ENCODE data around the gene RNF180. TPM values are rescaled to one million over a fixed set of nuclear protein-coding genes. Genes with fewer than 3 reads are reported as not detected.

Gene RNF180
- total and polyA plus RNA-seq, 2 donors (not counting 3 experiments of a cell fraction or from before 2014, with no cell fraction given) = 0.62 to 5.6 TPM

- no peak for TF ChIP-seq POLR2A (IDR thresholded peaks at IDR 0.05; ENCODE audit: low read depth, low read length)
- dilution Hi-C loops (cut with MboI; ENCODE audit: extremely low pct_ligation_motif_present, low sequenced_read_pairs) (no loop called here), intact Hi-C loops (cut with micrococcal nuclease) (loop anchor here (10.0 kb wide), 1 partner anchor 915 kb away; no protein-coding TSS in a partner anchor)
- Histone ChIP-seq H3K36me3 (ENCODE audit: control insufficient read depth in 2 of 2, extremely low read depth in 1 of 2, insufficient read depth in 2 of 2, low read length in 2 of 2) (no peaks in the 10 kb centered on the region), H3K79me2 (ENCODE audit: control insufficient read depth, insufficient read depth, low read length) (no peaks in the 10 kb centered on the region), H3K9ac (replicated peaks; ENCODE audit: extremely low read depth, insufficient read depth, low read length) (no peak overlapping the region), H3K4me2 (ENCODE audit: insufficient read depth, low read length) (no peak overlapping the region), H3K27me3 (ENCODE audit: control insufficient read depth in 2 of 2, insufficient read depth in 2 of 2, low read length in 2 of 2) (no peaks in the 10 kb centered on the region), H4K20me1 (replicated peaks; ENCODE audit: control insufficient read depth, extremely low read depth, insufficient read depth, low read length) (no peaks in the 10 kb centered on the region), H3K27ac (ENCODE audit: insufficient read depth, low read depth, low read length) (no peak overlapping the region), H3K9me1 (replicated peaks; ENCODE audit: control insufficient read depth, extremely low read depth, insufficient read depth, low read length) (no peaks in the 10 kb centered on the region), H3K4me3 (replicated peaks in 1 of 3; ENCODE audit: insufficient read depth in 1 of 3, low read depth in 1 of 3, low read length in 3 of 3) (no peak overlapping the region), H3K9me3 (replicated peaks; ENCODE audit: control insufficient read depth, insufficient read depth, low read length) (no peaks in the 10 kb centered on the region), H2AFZ (ENCODE audit: low read depth, low read length) (no peak overlapping the region), H3K4me1 (ENCODE audit: control insufficient read depth, extremely low read depth, insufficient read depth, low read length) (no peaks in the 10 kb centered on the region)
- ChIA-PET POLR2A (no interaction called here), CTCF (no interaction called here)
- FAIRE-seq = no peak
- DNase-seq (ENCODE audit: low read depth, low spot score) = no peak
- no TSS peak for BruUV-seq (replicated peaks)
Observed at GRCh38 chr5:64339769-64340168, 174.1 kb downstream of the RNF180 start.

GRCh38 chr5:64340293-64340692, 174.7 kb downstream of the RNF180 start:
- no peak overlapping the region for H3K4me2 ChIP-seq (ENCODE audit: insufficient read depth, low read length)
- no peak for TF ChIP-seq MAX (IDR thresholded peaks at IDR 0.05; ENCODE audit: insufficient read depth, insufficient read length)
- no peak for TF ChIP-seq EZH2 (IDR thresholded peaks at IDR 0.05; ENCODE audit: borderline replicate concordance, low read depth, low read length, severe bottlenecking)
- TF ChIP-seq FOS (IDR thresholded peaks at IDR 0.05; ENCODE audit: borderline replicate concordance, insufficient read depth, low read length) = no peak
- TF ChIP-seq CTCF (IDR thresholded peaks at IDR 0.05; ENCODE audit: extremely low read depth in 1 of 2, insufficient read depth in 1 of 2, low read depth in 1 of 2, low read length in 2 of 2) = no peak
- no peak for TF ChIP-seq MYC (IDR thresholded peaks at IDR 0.05; ENCODE audit: low read depth, low read length)
- no peak for TF ChIP-seq GATA2 (IDR thresholded peaks at IDR 0.05; ENCODE audit: insufficient read depth, insufficient read length, low read depth, low read length)
- no peak for TF ChIP-seq POLR2A (IDR thresholded peaks at IDR 0.05; ENCODE audit: low read depth, low read length)
- no peak for TF ChIP-seq JUN (IDR thresholded peaks at IDR 0.05; ENCODE audit: borderline replicate concordance, insufficient read depth, insufficient read length, low read depth)
- TF ChIP-seq POLR2AphosphoS5 (IDR thresholded peaks at IDR 0.05; ENCODE audit: insufficient read depth, low read depth, low read length) = no peak
- no peak for DNase-seq (ENCODE audit: low read depth, low spot score)
- FAIRE-seq = no peak
- H2AFZ ChIP-seq (ENCODE audit: low read depth, low read length) = no peak overlapping the region
- no TSS peak for BruUV-seq (replicated peaks)
- no peak overlapping the region for H3K4me3 ChIP-seq (replicated peaks in 1 of 3; ENCODE audit: insufficient read depth in 1 of 3, low read depth in 1 of 3, low read length in 3 of 3)
- H3K36me3 ChIP-seq (ENCODE audit: control insufficient read depth in 2 of 2, extremely low read depth in 1 of 2, insufficient read depth in 2 of 2, low read length in 2 of 2) = no peaks in the 10 kb centered on the region
- no peak overlapping the region for H3K27ac ChIP-seq (ENCODE audit: insufficient read depth, low read depth, low read length)
- intact Hi-C loops (cut with micrococcal nuclease) (no loop called here), dilution Hi-C loops (cut with MboI; ENCODE audit: extremely low pct_ligation_motif_present, low sequenced_read_pairs) (no loop called here)
- no peak overlapping the region for H3K9ac ChIP-seq (replicated peaks; ENCODE audit: extremely low read depth, insufficient read depth, low read length)
- H3K9me1 ChIP-seq (replicated peaks; ENCODE audit: control insufficient read depth, extremely low read depth, insufficient read depth, low read length) = no peaks in the 10 kb centered on the region
- H3K27me3 ChIP-seq (ENCODE audit: control insufficient read depth in 2 of 2, insufficient read depth in 2 of 2, low read length in 2 of 2) = no peaks in the 10 kb centered on the region
- H3K4me1 ChIP-seq (ENCODE audit: control insufficient read depth, extremely low read depth, insufficient read depth, low read length) = no peaks in the 10 kb centered on the region
- POLR2A ChIA-PET = no interaction called here
- no peaks in the 10 kb centered on the region for H4K20me1 ChIP-seq (replicated peaks; ENCODE audit: control insufficient read depth, extremely low read depth, insufficient read depth, low read length)
- CTCF ChIA-PET = no interaction called here
- H3K79me2 ChIP-seq (ENCODE audit: control insufficient read depth, insufficient read depth, low read length) = no peaks in the 10 kb centered on the region
- no peaks in the 10 kb centered on the region for H3K9me3 ChIP-seq (replicated peaks; ENCODE audit: control insufficient read depth, insufficient read depth, low read length)

All from endothelial cell of umbilical vein (primary cell).